CD14-positive monocyte (primary cell): ENCODE data around the gene KISS1. TPM values are rescaled to one million over a fixed set of nuclear protein-coding genes. Genes with fewer than 3 reads are reported as not detected.

Experiments used
- DNase-seq, 3 donors: peaks; one replicate each; pipeline ENCODE4 v3.0.0-alpha.2; 2011 to 2022
- H2AFZ ChIP-seq: 2 replicates; pipeline ENCODE4 v1.6.0; 2012; ENCODE audit warnings: mild to moderate bottlenecking, low read depth, low read length, inconsistent platforms; ENCODE audit not compliant: insufficient read depth, poor library complexity, severe bottlenecking
- H3K27ac ChIP-seq, 2 donors: 1 replicate in 1 of 2; 2 replicates in 1 of 2; pipeline ENCODE4 v1.5.1; 2012 to 2013; ENCODE audit warnings: low read length in 2 of 2, control low read depth in 1 of 2, inconsistent platforms in 1 of 2, low read depth in 1 of 2, mild to moderate bottlenecking in 1 of 2
- H3K27me3 ChIP-seq, 2 donors: one replicate each; pipeline versions ENCODE4 v1.6.0 to v1.6.1; 2011 to 2013; ENCODE audit warnings: low read length in 2 of 2; ENCODE audit not compliant: control insufficient read depth in 2 of 2, insufficient read depth in 2 of 2
- H3K36me3 ChIP-seq, 2 donors: replicated peaks in 1 of 2; 1 replicate in 1 of 2; 2 replicates in 1 of 2; pipeline versions ENCODE4 v1.5.1 to v1.6.1; 2012 to 2013; ENCODE audit warnings: low read length in 2 of 2, control low read depth in 1 of 2, inconsistent platforms in 1 of 2, mild to moderate bottlenecking in 1 of 2; ENCODE audit not compliant: insufficient read depth in 2 of 2, control insufficient read depth in 1 of 2
- H3K4me1 ChIP-seq, 2 donors: 1 replicate in 1 of 2; 2 replicates in 1 of 2; pipeline versions ENCODE4 v1.5.1 to v1.6.1; 2012 to 2013; ENCODE audit warnings: low read length in 2 of 2, control low read depth in 1 of 2, inconsistent platforms in 1 of 2, mild to moderate bottlenecking in 1 of 2, moderate library complexity in 1 of 2; ENCODE audit not compliant: insufficient read depth in 2 of 2, control insufficient read depth in 1 of 2
- H3K4me2 ChIP-seq: replicated peaks from 2 replicates; pipeline ENCODE3; 2012; ENCODE audit warnings: low read length, moderate library complexity, mild to moderate bottlenecking; ENCODE audit not compliant: poor library complexity, severe bottlenecking; ENCODE audit errors: extremely low read depth
- H3K4me3 ChIP-seq, 3 experiments: fragments of 200-600 bp in 1 of 3; sonication (generic) in 1 of 3; replicated peaks in 1 of 3; 1 replicate in 2 of 3; 2 replicates in 1 of 3; pipeline ENCODE4 v1.5.1; 2011 to 2013; ENCODE audit warnings: low read length in 3 of 3, mild to moderate bottlenecking in 3 of 3, control low read depth in 2 of 3, low read depth in 2 of 3, inconsistent platforms in 1 of 3, moderate library complexity in 1 of 3
- H3K79me2 ChIP-seq: 2 replicates; pipeline ENCODE4 v1.6.0; 2012; ENCODE audit warnings: mild to moderate bottlenecking, control low read depth, inconsistent platforms, low read length, moderate library complexity; ENCODE audit not compliant: insufficient read depth
- H3K9ac ChIP-seq: 2 replicates; pipeline ENCODE4 v1.6.0; 2017; ENCODE audit warnings: low read length, mild to moderate bottlenecking; ENCODE audit not compliant: insufficient read depth, poor library complexity, severe bottlenecking
- H3K9me3 ChIP-seq, 2 donors: replicated peaks in 1 of 2; 1 replicate in 1 of 2; 2 replicates in 1 of 2; pipeline versions ENCODE4 v1.5.1 to v1.6.1; 2012 to 2013; ENCODE audit warnings: low read length in 2 of 2, control low read depth in 1 of 2; ENCODE audit not compliant: control insufficient read depth in 1 of 2, insufficient read depth in 1 of 2
- H4K20me1 ChIP-seq: 2 replicates; pipeline ENCODE4 v1.6.0; 2012; ENCODE audit warnings: mild to moderate bottlenecking, low read length, control low read depth, moderate library complexity; ENCODE audit not compliant: insufficient read depth
- H3K27ac Mint-ChIP-seq, 7 donors: one replicate each; pipeline ENCODE4 v1.8.0; 2020; ENCODE audit warnings: mild to moderate bottlenecking in 7 of 7, mixed read lengths in 7 of 7, moderate library complexity in 6 of 7, inconsistent platforms in 2 of 7
- H3K27me3 Mint-ChIP-seq, 3 donors: one replicate each; pipeline ENCODE4 v1.8.0; 2021 to 2022; ENCODE audit warnings: low read depth in 3 of 3, mild to moderate bottlenecking in 3 of 3, mixed read lengths in 3 of 3, moderate library complexity in 3 of 3, inconsistent platforms in 1 of 3
- H3K36me3 Mint-ChIP-seq, 2 donors: one replicate each; pipeline ENCODE4 v1.8.0; 2020; ENCODE audit warnings: mixed read lengths in 2 of 2, inconsistent platforms in 1 of 2, mild to moderate bottlenecking in 1 of 2
- H3K4me1 Mint-ChIP-seq: one replicate; pipeline ENCODE4 v1.8.0; 2020; ENCODE audit warnings: mild to moderate bottlenecking, mixed read lengths
- H3K4me3 Mint-ChIP-seq, 2 donors: one replicate each; pipeline ENCODE4 v1.8.0; 2020; ENCODE audit warnings: mild to moderate bottlenecking in 2 of 2, mixed read lengths in 2 of 2, moderate library complexity in 1 of 2
- H3K9me3 Mint-ChIP-seq, 7 donors: one replicate each; pipeline ENCODE4 v1.8.0; 2020 to 2022; ENCODE audit warnings: mixed read lengths in 7 of 7, mild to moderate bottlenecking in 6 of 7, moderate library complexity in 6 of 7, inconsistent platforms in 2 of 7
- WGBS: methylation state at CpG from one replicate; pipeline ENCODE4 v1.1.5; 2013; ENCODE audit warnings: missing lambda C conversion rate; ENCODE audit not compliant: insufficient coverage; 5-methylcytosine and 5-hydroxymethylcytosine counted together
- intact Hi-C, 2 donors: fragments of 100-400 bp; cut with micrococcal nuclease; formaldehyde crosslinking; loops; one replicate each; pipeline versions ENCODE4 v1.15.0 to v1.15.1; 2023
- polyA plus RNA-seq, 3 donors: library from polyadenylated mRNA; depleted of rRNA in 1 of 3; unstranded in 2 of 3; stranded (reverse) in 1 of 3; fragments of 300-500 nt in 2 of 3; fragments of >200 nt in 1 of 3; fragmentation: Illumina TruSeq in 2 of 3; gene quantifications; 1 replicate in 2 of 3; 2 replicates in 1 of 3; pipeline ENCODE4 v1.2.3, GENCODE V29; 2012 to 2021
- TF ChIP-seq, protein P1 (sequence below): fragments of 200-600 bp; IDR thresholded peaks from one replicate; pipeline ENCODE4 v1.8.0; 2022; ENCODE audit warnings: antibody characterized with exemption, mild to moderate bottlenecking

The KISS1 gene
- polyA plus RNA-seq, 3 donors: not detected

DNA sequence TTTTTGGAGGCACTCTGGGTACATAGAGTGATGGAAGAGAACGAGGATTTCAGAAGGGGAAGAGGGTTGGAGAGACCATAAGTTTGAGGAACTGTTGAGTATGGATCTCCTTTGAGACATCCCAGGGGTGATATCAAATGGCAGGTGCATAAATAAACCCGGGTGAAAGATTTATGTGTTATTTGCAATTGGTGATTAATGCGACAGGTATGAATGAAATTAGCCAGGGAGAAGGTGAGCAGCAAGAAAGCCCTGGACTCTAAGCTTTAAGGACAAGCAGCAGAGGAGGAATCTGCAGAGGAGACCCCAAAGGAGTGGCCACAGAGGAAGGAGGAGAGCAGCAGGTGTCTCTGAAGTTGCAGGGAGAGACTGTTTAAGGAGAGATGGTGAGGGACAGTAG lies 21.3 kb downstream of the KISS1 start:
- WGBS: 73% methylated on average over 3 of the region's 3 CpGs
- Histone ChIP-seq H3K4me3 (no peak overlapping the region), H3K9me3 (peaks cover 9 to 11% of the 10 kb centered on the region in 2 donors), H3K4me2 (no peak overlapping the region), H3K36me3 (no peaks in the 10 kb centered on the region), H3K27ac (no peak overlapping the region), H3K27me3 (no peaks in the 10 kb centered on the region), H3K9ac (no peak overlapping the region), H4K20me1 (no peaks in the 10 kb centered on the region), H2AFZ (no peak overlapping the region), H3K79me2 (no peaks in the 10 kb centered on the region), H3K4me1 (no peaks in the 10 kb centered on the region)
- peaks cover 6 to 18% (median 15%) of the 10 kb centered on the region in 7 donors for H3K9me3 Mint-ChIP-seq
- TF ChIP-seq, protein P1, sequence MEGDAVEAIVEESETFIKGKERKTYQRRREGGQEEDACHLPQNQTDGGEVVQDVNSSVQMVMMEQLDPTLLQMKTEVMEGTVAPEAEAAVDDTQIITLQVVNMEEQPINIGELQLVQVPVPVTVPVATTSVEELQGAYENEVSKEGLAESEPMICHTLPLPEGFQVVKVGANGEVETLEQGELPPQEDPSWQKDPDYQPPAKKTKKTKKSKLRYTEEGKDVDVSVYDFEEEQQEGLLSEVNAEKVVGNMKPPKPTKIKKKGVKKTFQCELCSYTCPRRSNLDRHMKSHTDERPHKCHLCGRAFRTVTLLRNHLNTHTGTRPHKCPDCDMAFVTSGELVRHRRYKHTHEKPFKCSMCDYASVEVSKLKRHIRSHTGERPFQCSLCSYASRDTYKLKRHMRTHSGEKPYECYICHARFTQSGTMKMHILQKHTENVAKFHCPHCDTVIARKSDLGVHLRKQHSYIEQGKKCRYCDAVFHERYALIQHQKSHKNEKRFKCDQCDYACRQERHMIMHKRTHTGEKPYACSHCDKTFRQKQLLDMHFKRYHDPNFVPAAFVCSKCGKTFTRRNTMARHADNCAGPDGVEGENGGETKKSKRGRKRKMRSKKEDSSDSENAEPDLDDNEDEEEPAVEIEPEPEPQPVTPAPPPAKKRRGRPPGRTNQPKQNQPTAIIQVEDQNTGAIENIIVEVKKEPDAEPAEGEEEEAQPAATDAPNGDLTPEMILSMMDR: no peak
- intact Hi-C loops: no loop called here
- H3K27me3 Mint-ChIP-seq: peaks cover 0 to 7% (median 4%) of the 10 kb centered on the region in 3 donors
- H3K4me3 Mint-ChIP-seq: no peak overlapping the region
- H3K4me1 Mint-ChIP-seq: peaks cover 6% of the 10 kb centered on the region
- no peak for DNase-seq
- no peaks in the 10 kb centered on the region for H3K36me3 Mint-ChIP-seq
- no peak overlapping the region for H3K27ac Mint-ChIP-seq

DNA sequence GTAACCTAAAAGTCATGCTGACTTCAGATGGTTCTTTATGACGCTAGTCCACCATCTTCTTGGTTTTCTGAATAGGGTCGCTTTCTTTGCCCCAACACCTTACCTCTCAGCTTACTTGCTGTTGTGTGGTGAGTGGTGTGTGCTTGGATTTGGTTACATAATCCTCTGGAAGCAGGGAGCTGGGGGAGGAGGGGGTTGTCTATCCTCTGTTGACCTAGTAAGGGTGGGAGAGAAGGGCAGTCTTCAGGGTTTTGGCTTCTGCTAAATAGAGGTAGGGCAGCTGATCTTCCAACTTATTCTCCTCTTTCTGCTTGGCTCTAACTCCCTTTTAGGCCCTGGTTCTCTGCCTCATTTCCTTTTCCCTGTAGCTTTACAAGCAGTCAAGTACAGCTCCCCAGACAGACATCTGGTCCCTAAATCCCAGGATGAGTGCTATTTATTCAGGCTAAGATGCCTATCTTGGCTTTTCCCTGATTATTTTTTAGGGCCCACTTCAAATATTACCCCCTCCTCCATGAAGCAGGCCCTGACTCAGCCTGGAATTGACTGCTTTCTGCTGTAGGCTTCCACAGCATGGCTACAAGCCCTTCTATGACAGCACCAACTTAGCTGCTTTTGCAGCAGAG lies 23.8 kb downstream of the KISS1 start:
- H3K36me3 Mint-ChIP-seq: no peaks in the 10 kb centered on the region
- Histone ChIP-seq H3K36me3 (no peaks in the 10 kb centered on the region), H2AFZ (no peak overlapping the region), H3K9ac (no peak overlapping the region), H3K79me2 (no peaks in the 10 kb centered on the region), H3K27ac (no peak overlapping the region), H3K9me3 (peaks cover 18 to 26% of the 10 kb centered on the region in 2 donors), H3K4me1 (no peaks in the 10 kb centered on the region), H4K20me1 (no peaks in the 10 kb centered on the region), H3K27me3 (no peaks in the 10 kb centered on the region), H3K4me2 (no peak overlapping the region), H3K4me3 (no peak overlapping the region)
- H3K27me3 Mint-ChIP-seq: peaks cover 0 to 3% (median 1%) of the 10 kb centered on the region in 3 donors
- DNase-seq: no peak
- no peak overlapping the region for H3K27ac Mint-ChIP-seq
- no peak overlapping the region for H3K4me3 Mint-ChIP-seq
- H3K4me1 Mint-ChIP-seq: peaks cover 4% of the 10 kb centered on the region
- peaks cover 10 to 33% (median 26%) of the 10 kb centered on the region in 7 donors for H3K9me3 Mint-ChIP-seq
- intact Hi-C loops: no loop called here
- no CpG with 5 or more reads among the region's 2 CpGs for WGBS
- TF ChIP-seq, protein P1: no peak
